Left lung (tissue), 10 donors: ENCODE results near the gene EML1. TPM values are rescaled to one million over a fixed set of nuclear protein-coding genes. Genes with fewer than 3 reads are reported as not detected.

ENCODE experiments used
- ATAC-seq: fragments of 200-7000 bp; cut with Tn5 transposase; one replicate; pipeline ENCODE4 v1.9.1; 2020; ENCODE audit warnings: moderate library complexity
- DNase-seq, 4 donors: peaks; one replicate each; pipeline ENCODE4 v3.0.0-alpha.2; 2013 to 2020
- H3K27ac ChIP-seq, 2 donors: fragments of 200-600 bp; sonication (generic) in 1 of 2; one replicate each; pipeline versions ENCODE4 v1.5.0 to v1.8.0; 2020 to 2021
- H3K27me3 ChIP-seq, 2 donors: fragments of 200-600 bp; sonication (generic) in 1 of 2; one replicate each; pipeline versions ENCODE4 v1.5.0 to v1.8.0; 2020 to 2021
- H3K36me3 ChIP-seq, 2 donors: fragments of 200-600 bp; sonication (generic) in 1 of 2; one replicate each; pipeline versions ENCODE4 v1.5.0 to v1.8.0; 2020 to 2021
- H3K4me1 ChIP-seq, 2 donors: fragments of 200-600 bp; one replicate each; pipeline ENCODE4 v1.8.0; 2021
- H3K4me3 ChIP-seq, 2 donors: fragments of 200-600 bp; sonication (generic) in 1 of 2; one replicate each; pipeline versions ENCODE4 v1.5.0 to v1.8.0; 2020 to 2021; ENCODE audit warnings: mild to moderate bottlenecking in 1 of 2
- H3K9me3 ChIP-seq, 2 donors: fragments of 200-600 bp; sonication (generic) in 1 of 2; one replicate each; pipeline versions ENCODE4 v1.5.0 to v1.8.0; 2020 to 2021
- intact Hi-C, 2 donors: fragments of 100-400 bp; cut with DNase I; formaldehyde crosslinking; loops; one replicate each; pipeline versions ENCODE4 v1.11.2 to v1.14.2; 2022
- polyA plus RNA-seq, 6 donors: library from polyadenylated mRNA; unstranded; fragments of 120-200 nt; gene quantifications; one replicate each; pipeline ENCODE4 v1.2.1, GENCODE V29; 2013; ENCODE audit not compliant: insufficient read length in 6 of 6
- total RNA-seq, 2 donors: library from RNA; stranded (reverse); fragmentation: NEBNext Ultra II Directional; extraction: Animal tissue kit (Norgen Biotek cat#: 25700); gene quantifications; one replicate each; pipeline ENCODE4 v1.2.1, GENCODE V29; 2021
- TF ChIP-seq, protein P1 (sequence below), 2 donors: fragments of 200-600 bp; sonication (generic) in 1 of 2; IDR thresholded peaks; one replicate each; pipeline versions ENCODE4 v1.5.0 to v1.8.0; 2021; ENCODE audit warnings: antibody characterized with exemption in 2 of 2
- donor health status: DM: no; HTN: yes; CAD: no.
- donor health status: DM: no; HTN: no; CAD: no.

EML1 gene
- total and polyA plus RNA-seq, 8 donors, result 24.6 to 48.6 (median 42.2) TPM

GRCh38 chr14:99837822-99838221, 44.6 kb downstream of the EML1 start:
- Histone ChIP-seq H3K36me3 (no peaks in the 10 kb centered on the region), H3K27me3 (no peaks in the 10 kb centered on the region), H3K4me1 (peaks cover 0 to 16% of the 10 kb centered on the region in 2 donors), H3K9me3 (no peaks in the 10 kb centered on the region), H3K4me3 (no peak overlapping the region), H3K27ac (no peak overlapping the region)
- intact Hi-C loops, result no loop called here
- DNase-seq, result no peak
- ATAC-seq, result no peak
- TF ChIP-seq, protein P1, sequence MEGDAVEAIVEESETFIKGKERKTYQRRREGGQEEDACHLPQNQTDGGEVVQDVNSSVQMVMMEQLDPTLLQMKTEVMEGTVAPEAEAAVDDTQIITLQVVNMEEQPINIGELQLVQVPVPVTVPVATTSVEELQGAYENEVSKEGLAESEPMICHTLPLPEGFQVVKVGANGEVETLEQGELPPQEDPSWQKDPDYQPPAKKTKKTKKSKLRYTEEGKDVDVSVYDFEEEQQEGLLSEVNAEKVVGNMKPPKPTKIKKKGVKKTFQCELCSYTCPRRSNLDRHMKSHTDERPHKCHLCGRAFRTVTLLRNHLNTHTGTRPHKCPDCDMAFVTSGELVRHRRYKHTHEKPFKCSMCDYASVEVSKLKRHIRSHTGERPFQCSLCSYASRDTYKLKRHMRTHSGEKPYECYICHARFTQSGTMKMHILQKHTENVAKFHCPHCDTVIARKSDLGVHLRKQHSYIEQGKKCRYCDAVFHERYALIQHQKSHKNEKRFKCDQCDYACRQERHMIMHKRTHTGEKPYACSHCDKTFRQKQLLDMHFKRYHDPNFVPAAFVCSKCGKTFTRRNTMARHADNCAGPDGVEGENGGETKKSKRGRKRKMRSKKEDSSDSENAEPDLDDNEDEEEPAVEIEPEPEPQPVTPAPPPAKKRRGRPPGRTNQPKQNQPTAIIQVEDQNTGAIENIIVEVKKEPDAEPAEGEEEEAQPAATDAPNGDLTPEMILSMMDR (IDR thresholded peaks at IDR 0.05), result no peak

GRCh38 chr14:99838639-99839134, 45.5 kb downstream of the EML1 start:
- H3K9me3 ChIP-seq, result no peaks in the 10 kb centered on the region
- intact Hi-C loops, result no loop called here
- ATAC-seq, result peak; percentile 86
- H3K27me3 ChIP-seq, result no peaks in the 10 kb centered on the region
- TF ChIP-seq, protein P1 (IDR thresholded peaks at IDR 0.05), result no peak
- H3K36me3 ChIP-seq, result no peaks in the 10 kb centered on the region
- H3K4me3 ChIP-seq, result no peak overlapping the region
- DNase-seq, result peak in 3 of 4 donors; percentile 36 to 78 (median 56)
- peaks cover 0 to 16% of the 10 kb centered on the region in 2 donors for H3K4me1 ChIP-seq
- no peak overlapping the region for H3K27ac ChIP-seq

DNA sequence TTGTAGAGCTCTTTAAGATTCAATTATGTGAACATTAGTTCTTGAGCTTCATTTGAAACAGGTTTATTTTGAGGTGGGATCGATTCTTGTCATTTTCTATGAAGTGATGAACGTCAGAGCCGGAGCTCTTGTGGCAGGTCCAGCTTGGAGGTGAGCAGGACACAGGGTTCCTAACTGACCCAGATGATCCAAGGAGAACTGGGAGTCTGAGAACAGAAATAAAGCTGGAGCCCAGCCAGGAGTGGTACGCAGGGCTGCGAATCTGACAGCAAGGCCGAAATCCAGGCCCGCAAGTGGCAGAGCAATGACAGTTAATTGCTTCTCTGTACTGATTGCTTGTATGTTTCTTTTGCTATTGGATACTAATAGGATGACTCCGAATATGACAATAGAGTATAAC, 46.5 kb downstream of the EML1 start:
- TF ChIP-seq, protein P1 (IDR thresholded peaks at IDR 0.05), result no peak
- Histone ChIP-seq H3K9me3 (no peaks in the 10 kb centered on the region), H3K27ac (no peak overlapping the region), H3K4me3 (no peak overlapping the region), H3K36me3 (no peaks in the 10 kb centered on the region), H3K4me1 (peaks cover 0 to 16% of the 10 kb centered on the region in 2 donors), H3K27me3 (no peaks in the 10 kb centered on the region)
- ATAC-seq (no peak), DNase-seq (no peak)
- intact Hi-C loops, result no loop called here

DNA sequence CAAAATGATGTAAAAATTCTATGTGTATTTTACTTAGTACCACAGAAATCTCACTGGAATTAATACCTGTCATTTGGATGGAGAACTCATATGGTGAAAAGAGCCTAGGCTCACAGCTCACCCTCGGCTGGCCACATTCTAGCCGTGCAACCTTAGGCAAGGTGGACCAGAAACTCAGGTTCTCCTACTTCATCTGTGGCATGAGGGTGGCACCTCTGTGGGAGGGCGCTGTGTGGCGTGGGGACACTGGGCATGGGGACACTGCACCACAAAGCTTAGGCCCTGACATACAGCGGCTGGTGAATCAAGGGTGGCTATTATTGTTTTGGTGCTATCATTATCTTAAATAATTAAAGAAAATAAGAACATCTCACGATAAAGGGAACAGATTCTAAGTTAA, 47.1 kb downstream of the EML1 start:
- DNase-seq (no peak), ATAC-seq (no peak)
- Histone ChIP-seq H3K36me3 (no peaks in the 10 kb centered on the region), H3K27ac (no peak overlapping the region), H3K27me3 (no peaks in the 10 kb centered on the region), H3K9me3 (no peaks in the 10 kb centered on the region), H3K4me3 (no peak overlapping the region), H3K4me1 (peaks cover 0 to 16% of the 10 kb centered on the region in 2 donors)
- intact Hi-C loops, result no loop called here
- TF ChIP-seq, protein P1 (IDR thresholded peaks at IDR 0.05), result no peak

DNA sequence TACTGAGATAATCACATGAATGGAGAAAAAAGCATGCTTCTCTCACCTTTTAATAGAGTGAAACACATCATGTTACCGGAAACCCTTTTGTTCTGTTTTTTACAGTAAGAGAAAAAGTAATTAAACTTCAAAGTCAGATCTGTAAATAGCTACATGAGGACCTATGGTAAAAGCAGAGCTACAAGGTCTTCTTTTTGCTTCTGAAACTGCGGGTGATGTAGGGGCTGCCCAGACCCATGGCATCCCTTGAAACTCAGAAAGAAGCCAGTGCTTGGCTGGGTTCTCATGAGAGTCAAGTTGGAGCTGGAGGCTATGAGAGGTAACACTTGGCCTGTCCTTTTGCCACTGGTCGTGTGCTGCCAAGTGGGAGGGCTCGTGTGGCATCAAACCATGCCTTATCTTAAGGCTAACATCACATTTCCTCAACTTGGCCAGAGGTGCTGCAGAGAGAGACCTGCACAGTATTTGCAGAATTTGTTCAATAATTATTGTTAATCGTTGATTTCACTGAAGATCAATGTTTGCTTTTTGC, 47.6 kb downstream of the EML1 start:
- TF ChIP-seq, protein P1 (IDR thresholded peaks at IDR 0.05), result no peak
- Histone ChIP-seq H3K4me1 (peaks cover 0 to 16% of the 10 kb centered on the region in 2 donors), H3K27ac (no peak overlapping the region), H3K9me3 (no peaks in the 10 kb centered on the region), H3K4me3 (no peak overlapping the region), H3K36me3 (no peaks in the 10 kb centered on the region), H3K27me3 (no peaks in the 10 kb centered on the region)
- DNase-seq (no peak), ATAC-seq (peak; percentile 9)
- intact Hi-C loops, result no loop called here
